HepG2 (cell line): Measurements from ENCODE around the gene FAIM. TPM values are rescaled to one million over a fixed set of nuclear protein-coding genes. Genes with fewer than 3 reads are reported as not detected.

ENCODE experiments used
- ARID5B ChIP-seq: IDR thresholded peaks from 2 replicates; pipeline ENCODE4 v1.4.0; 2020; ENCODE audit warnings: mild to moderate bottlenecking, missing genetic modification reagents
- FOXO4 ChIP-seq: sonication (generic); formaldehyde crosslinking; conservative IDR thresholded peaks from 2 replicates; pipeline ENCODE4 v1.8.1; 2023; ENCODE audit warnings: missing genetic modification reagents
- GATA4 ChIP-seq: sonication (generic); IDR thresholded peaks from 2 replicates; pipeline ENCODE4 v1.6.1; 2016; ENCODE audit warnings: antibody characterized with exemption, low read depth, borderline replicate concordance
- NFE2L1 ChIP-seq: sonication (generic); formaldehyde crosslinking; IDR thresholded peaks from 2 replicates; pipeline ENCODE4 v1.4.0; 2020; ENCODE audit warnings: missing genetic modification reagents, mild to moderate bottlenecking, borderline replicate concordance
- TCF7L2 ChIP-seq: IDR thresholded peaks from 2 replicates; pipeline ENCODE4 v1.6.1; 2011; ENCODE audit warnings: mild to moderate bottlenecking, low read depth, low read length, moderate library complexity
- UBTF ChIP-seq: sonication (generic); formaldehyde crosslinking; IDR thresholded peaks from 2 replicates; pipeline ENCODE4 v1.4.0; 2020; ENCODE audit warnings: mild to moderate bottlenecking, missing genetic modification reagents
- polyA plus RNA-seq, 8 experiments: library from polyadenylated mRNA; depleted of rRNA in 3 of 8; stranded (reverse) in 7 of 8; unstranded in 1 of 8; fragments of >200 nt; fragmentation: Illumina TruSeq in 4 of 8; extraction: Trizol in 4 of 8; gene quantifications; 2 replicates each; pipeline versions ENCODE4 v1.2.1 to v1.2.3, GENCODE V29; 2011 to 2016; ENCODE audit warnings: low read depth in 4 of 8, missing spikeins in 1 of 8, mixed read lengths in 1 of 8; ENCODE audit not compliant: insufficient read depth in 1 of 8
- total RNA-seq, 5 experiments: library from RNA; depleted of rRNA; stranded (reverse); fragments of >200 nt; fragmentation: Illumina TruSeq; extraction: Trizol; gene quantifications; 2 replicates each; pipeline ENCODE4 v1.2.3, GENCODE V29; 2016; ENCODE audit warnings: low read depth in 1 of 5

Gene FAIM
- total and polyA plus RNA-seq, 2 of the 13 experiments (the other 11 are each of a cell fraction or from before 2014, with no cell fraction given) = 4.3 to 25.8 TPM

GRCh38 chr3:138678086-138678485 is 69.5 kb downstream of the FAIM start (continued):
- TF ChIP-seq UBTF (CRISPR knock-in tag) (no peak), GATA4 (no peak), ARID5B (CRISPR knock-in tag) (no peak), FOXO4 (CRISPR knock-in tag) (no peak), TCF7L2 (no peak), NFE2L1 (CRISPR knock-in tag) (no peak)
